NCI-H2029 (cell line): Measurements from ENCODE around the gene LRRK1.

Experiments used
- DNase-seq: peaks from one replicate; lab custom pipeline; 2025; lab: John Stamatoyannopoulos, UW

Gene LRRK1

GRCh38 chr15:101056366-101057334 lies 137.5 kb downstream of the LRRK1 start:
- no peak for DNase-seq

- DNase-seq, result no peak
Observed at GRCh38 chr15:101057841-101058407, 138.8 kb downstream of the LRRK1 start.

- DNase-seq, result no peak
Observed at GRCh38 chr15:101058735-101059134, 139.6 kb downstream of the LRRK1 start.

GRCh38 chr15:101059381-101060341 lies 140.5 kb downstream of the LRRK1 start:
- DNase-seq, result no peak

GRCh38 chr15:101060576-101061551 lies 141.7 kb downstream of the LRRK1 start:
- DNase-seq, result no peak

- DNase-seq, result no peak
Observed at GRCh38 chr15:101062063-101062462, 142.9 kb downstream of the LRRK1 start.

GRCh38 chr15:101062471-101063171 lies 143.5 kb downstream of the LRRK1 start:
- DNase-seq, result no peak

- DNase-seq, result no peak
Observed at GRCh38 chr15:101063212-101063611, 144.1 kb downstream of the LRRK1 start.

GRCh38 chr15:101063891-101064794 lies 145.0 kb downstream of the LRRK1 start:
- no peak for DNase-seq

GRCh38 chr15:101064795-101065569 lies 145.8 kb downstream of the LRRK1 start:
- no peak for DNase-seq

GRCh38 chr15:101065570-101066221 lies 146.5 kb downstream of the LRRK1 start:
- no peak for DNase-seq

- no peak for DNase-seq
Observed at GRCh38 chr15:101066501-101067408, 147.6 kb downstream of the LRRK1 start.

- no peak for DNase-seq
Observed at GRCh38 chr15:101067660-101068522, 148.7 kb downstream of the LRRK1 start.

- no peak for DNase-seq
Observed at GRCh38 chr15:101068523-101068960, 149.4 kb downstream of the LRRK1 start.

GRCh38 chr15:101068961-101069653 lies 149.9 kb downstream of the LRRK1 start:
- DNase-seq, result no peak
